M059J (cell line): ENCODE results near the gene MAN2A1. TPM values are rescaled to one million over a fixed set of nuclear protein-coding genes. Genes with fewer than 3 reads are reported as not detected.

Experiments used
- DNase-seq: peaks from one replicate; pipeline ENCODE4 v3.0.0-alpha.2; 2012; ENCODE audit warnings: low read depth
- total RNA-seq: library from RNA; depleted of rRNA; stranded (reverse); fragments of >200 nt; shearing (Covaris generic); gene quantifications from 2 replicates; pipeline ENCODE4 v1.2.3, GENCODE V29; 2014; rRNA removed

Gene MAN2A1
- 18.1 and 31.0 TPM in 2 replicates for total RNA-seq

- DNase-seq, result peak; percentile 77
Measured at GRCh38 chr5:109689740-109690241, at the start of gene MAN2A1. Gene MAN2A1, plus strand, starts transcription at chr5:109689927. Its CDS starts 491 bp downstream, at chr5:109690418.

- no peak for DNase-seq
Measured at GRCh38 chr5:109640976-109641375, 48.8 kb upstream of the MAN2A1 start.

GRCh38 chr5:109643791-109644350 lies 45.9 kb upstream of the MAN2A1 start:
- no peak for DNase-seq

- DNase-seq, result no peak
Measured at GRCh38 chr5:109644829-109645228, 44.9 kb upstream of the MAN2A1 start.

- no peak for DNase-seq
Measured at GRCh38 chr5:109645707-109646192, 44.0 kb upstream of the MAN2A1 start.

GRCh38 chr5:109649318-109649717 lies 40.4 kb upstream of the MAN2A1 start:
- no peak for DNase-seq

GRCh38 chr5:109650493-109650892 lies 39.2 kb upstream of the MAN2A1 start:
- no peak for DNase-seq

GRCh38 chr5:109652096-109652495 lies 37.6 kb upstream of the MAN2A1 start:
- DNase-seq, result no peak

- no peak for DNase-seq
Measured at GRCh38 chr5:109653042-109653441, 36.7 kb upstream of the MAN2A1 start.

- DNase-seq, result no peak
Measured at GRCh38 chr5:109653561-109654239, 36.0 kb upstream of the MAN2A1 start.

GRCh38 chr5:109654455-109654854 lies 35.3 kb upstream of the MAN2A1 start:
- peak; percentile 73 for DNase-seq

GRCh38 chr5:109655841-109656240 lies 33.9 kb upstream of the MAN2A1 start:
- DNase-seq, result peak; percentile 53

- peak; percentile 97 for DNase-seq
Measured at GRCh38 chr5:109656829-109657228, 32.9 kb upstream of the MAN2A1 start.

- DNase-seq, result no peak
Measured at GRCh38 chr5:109659901-109660300, 29.8 kb upstream of the MAN2A1 start.

- no peak for DNase-seq
Measured at GRCh38 chr5:109660301-109660700, 29.4 kb upstream of the MAN2A1 start.

GRCh38 chr5:109668237-109668636 lies 21.5 kb upstream of the MAN2A1 start:
- DNase-seq, result no peak

- no peak for DNase-seq
Measured at GRCh38 chr5:109668668-109669422, 20.9 kb upstream of the MAN2A1 start.

- no peak for DNase-seq
Measured at GRCh38 chr5:109669991-109670706, 19.6 kb upstream of the MAN2A1 start.

GRCh38 chr5:109671136-109671535 lies 18.6 kb upstream of the MAN2A1 start:
- DNase-seq, result no peak

GRCh38 chr5:109674596-109674995 lies 15.1 kb upstream of the MAN2A1 start:
- no peak for DNase-seq

GRCh38 chr5:109676920-109677319 lies 12.8 kb upstream of the MAN2A1 start:
- DNase-seq, result no peak

- no peak for DNase-seq
Measured at GRCh38 chr5:109678447-109678846, 11.3 kb upstream of the MAN2A1 start.
